Endothelial cell of umbilical vein (primary cell): ENCODE measurements around the gene CEP78. TPM values are rescaled to one million over a fixed set of nuclear protein-coding genes. Genes with fewer than 3 reads are reported as not detected.

ENCODE experiments used
- BruUV-seq: library from RNA; stranded (reverse); fragments of 400-500 nt; replicated peaks from 2 replicates; lab custom pipeline; 2021; lab: Mats Ljungman, UMichigan
- CTCF ChIA-PET: fragments of 300-600, 350-600 bp; sonication (Branson Sonifier 250); formaldehyde crosslinking; loops from one replicate; lab custom pipeline; 2021; ENCODE audit warnings: antibody characterized with exemption, inconsistent platforms; lab: Charles Lee
- POLR2A ChIA-PET: fragments of 300-600, 350-600 bp; sonication (Branson Sonifier 250); formaldehyde crosslinking; loops from one replicate; lab custom pipeline; 2021; ENCODE audit warnings: antibody characterized with exemption, inconsistent platforms; lab: Charles Lee
- DNase-seq: peaks from one replicate; pipeline ENCODE4 v3.0.0-alpha.2; 2011; ENCODE audit warnings: low read depth, low spot score
- FAIRE-seq: peaks from 2 replicates; lab custom pipeline; 2011; peaks lifted over from hg19 to GRCh38; lab: Jason Lieb, UNC
- H2AFZ ChIP-seq: 2 replicates; pipeline ENCODE4 v1.6.0; 2012; ENCODE audit warnings: low read depth, low read length, control low read depth, inconsistent platforms
- H3K27ac ChIP-seq: 2 replicates; pipeline ENCODE4 v1.5.1; 2011; ENCODE audit warnings: low read depth, mild to moderate bottlenecking, control low read depth, low read length, moderate library complexity; ENCODE audit not compliant: insufficient read depth
- H3K27me3 ChIP-seq, 2 experiments: 2 replicates each; pipeline versions ENCODE4 v1.6.0 to v1.6.1; 2011; ENCODE audit warnings: low read length in 2 of 2, mixed read lengths in 1 of 2; ENCODE audit not compliant: control insufficient read depth in 2 of 2, insufficient read depth in 2 of 2
- H3K36me3 ChIP-seq, 2 experiments: 2 replicates in 1 of 2; 3 replicates in 1 of 2; pipeline ENCODE4 v1.5.1; 2011; ENCODE audit warnings: low read length in 2 of 2, mild to moderate bottlenecking in 1 of 2, moderate library complexity in 1 of 2; ENCODE audit not compliant: control insufficient read depth in 2 of 2, insufficient read depth in 2 of 2; ENCODE audit errors: extremely low read depth in 1 of 2
- H3K4me1 ChIP-seq: 3 replicates; pipeline ENCODE4 v1.5.1; 2011; ENCODE audit warnings: mild to moderate bottlenecking, low read length; ENCODE audit not compliant: control insufficient read depth, insufficient read depth; ENCODE audit errors: extremely low read depth
- H3K4me2 ChIP-seq: 2 replicates; pipeline ENCODE4 v1.6.1; 2011; ENCODE audit warnings: low read length, control low read depth, mixed read lengths; ENCODE audit not compliant: insufficient read depth
- H3K4me3 ChIP-seq, 3 experiments: fragments of 200-600 bp in 1 of 3; sonication (generic), shearing (Covaris generic) in 1 of 3; replicated peaks in 1 of 3; 2 replicates each; pipeline ENCODE4 v1.5.1; 2011 to 2016; ENCODE audit warnings: control low read depth in 3 of 3, low read length in 3 of 3, mild to moderate bottlenecking in 2 of 3, inconsistent platforms in 1 of 3, low read depth in 1 of 3, moderate library complexity in 1 of 3; ENCODE audit not compliant: insufficient read depth in 1 of 3
- H3K79me2 ChIP-seq: 2 replicates; pipeline ENCODE4 v1.6.0; 2012; ENCODE audit warnings: low read length, inconsistent platforms; ENCODE audit not compliant: control insufficient read depth, insufficient read depth
- H3K9ac ChIP-seq: replicated peaks from 2 replicates; pipeline ENCODE3; 2011; ENCODE audit warnings: low read length, control low read depth; ENCODE audit not compliant: insufficient read depth; ENCODE audit errors: extremely low read depth
- H3K9me1 ChIP-seq: replicated peaks from 3 replicates; pipeline ENCODE4 v1.6.0; 2011; ENCODE audit warnings: mild to moderate bottlenecking, low read length; ENCODE audit not compliant: control insufficient read depth, insufficient read depth; ENCODE audit errors: extremely low read depth
- H3K9me3 ChIP-seq: replicated peaks from 2 replicates; pipeline ENCODE4 v1.5.1; 2012; ENCODE audit warnings: low read length, inconsistent platforms; ENCODE audit not compliant: control insufficient read depth, insufficient read depth
- H4K20me1 ChIP-seq: replicated peaks from 2 replicates; pipeline ENCODE3; 2011; ENCODE audit warnings: mild to moderate bottlenecking, low read length; ENCODE audit not compliant: control insufficient read depth, insufficient read depth; ENCODE audit errors: extremely low read depth
- EZH2 ChIP-seq: IDR thresholded peaks from 2 replicates; pipeline ENCODE4 v1.6.1; 2012; ENCODE audit warnings: borderline replicate concordance, low read depth, mild to moderate bottlenecking, moderate library complexity, low read length, inconsistent platforms; ENCODE audit not compliant: severe bottlenecking
- GATA2 ChIP-seq: IDR thresholded peaks from 2 replicates; pipeline ENCODE4 v1.7.0; 2011; ENCODE audit warnings: low read depth, mild to moderate bottlenecking, moderate library complexity, mixed read lengths, low read length; ENCODE audit not compliant: insufficient read length, insufficient read depth
- JUN ChIP-seq: IDR thresholded peaks from 2 replicates; pipeline ENCODE4 v1.6.1; 2011; ENCODE audit warnings: borderline replicate concordance, low read depth; ENCODE audit not compliant: insufficient read length, insufficient read depth
- MYC ChIP-seq: IDR thresholded peaks from one replicate; pipeline ENCODE4 v1.6.1; 2011; ENCODE audit warnings: mild to moderate bottlenecking, low read depth, low read length
- POLR2A ChIP-seq: IDR thresholded peaks from 2 replicates; pipeline ENCODE4 v1.6.1; 2012; ENCODE audit warnings: low read depth, mild to moderate bottlenecking, control low read depth, low read length
- dilution Hi-C: fragments of 300-500 bp; cut with MboI; formaldehyde crosslinking; loops from one replicate; pipeline ENCODE4 v1.15.0; 2019; ENCODE audit warnings: low sequenced_read_pairs; ENCODE audit not compliant: extremely low pct_ligation_motif_present
- intact Hi-C: fragments of 100-400 bp; cut with micrococcal nuclease; formaldehyde crosslinking; loops from one replicate; pipeline ENCODE4 v1.10.0; 2022
- polyA plus RNA-seq, 4 experiments: library from polyadenylated mRNA; depleted of rRNA in 3 of 4; stranded (reverse) in 3 of 4; unstranded in 1 of 4; fragments of >200 nt; gene quantifications; 2 replicates each; pipeline versions ENCODE4 v1.2.1 to v1.2.3, GENCODE V29; 2011 to 2012; ENCODE audit warnings: missing spikeins in 1 of 4
- total RNA-seq: library from RNA; stranded (reverse); gene quantifications from 2 replicates; pipeline ENCODE4 v1.2.3, GENCODE V29; 2021
- TF ChIP-seq, protein P1 (sequence below): IDR thresholded peaks from 2 replicates; pipeline ENCODE4 v1.6.1; 2011; ENCODE audit not compliant: insufficient read depth, insufficient read length
- TF ChIP-seq, protein P2 (sequence below), 2 donors: IDR thresholded peaks; 1 replicate in 1 of 2; 2 replicates in 1 of 2; pipeline ENCODE4 v1.5.1; 2011; ENCODE audit warnings: low read length in 2 of 2, mild to moderate bottlenecking in 2 of 2, moderate library complexity in 2 of 2, control low read depth in 1 of 2, inconsistent platforms in 1 of 2, low read depth in 1 of 2; ENCODE audit not compliant: insufficient read depth in 1 of 2; ENCODE audit errors: extremely low read depth in 1 of 2

Gene CEP78
- total and polyA plus RNA-seq, 2 donors (not counting 3 experiments of a cell fraction or from before 2014, with no cell fraction given) = 6.5 to 35.9 TPM

DNA sequence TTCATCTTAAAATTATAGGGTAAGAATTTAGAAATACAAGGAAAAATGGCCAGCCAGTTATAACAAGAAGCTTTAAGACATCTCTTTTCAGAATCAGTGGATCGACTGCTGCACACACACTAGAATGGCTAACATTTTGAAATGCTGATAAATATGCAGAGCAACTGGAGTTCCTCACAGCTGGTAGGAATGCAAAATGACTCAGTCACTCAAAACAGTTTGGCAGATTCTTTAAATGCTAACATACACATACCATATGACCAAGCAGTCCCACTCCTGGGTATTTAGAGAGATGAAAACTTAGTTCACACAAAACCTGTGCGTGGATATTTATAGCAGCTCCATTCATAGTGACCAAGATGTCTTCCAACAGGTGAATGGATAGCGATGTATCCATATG lies 37.9 kb downstream of the CEP78 start:
- no peaks in the 10 kb centered on the region for H3K79me2 ChIP-seq
- no peak overlapping the region for H2AFZ ChIP-seq
- no peak for DNase-seq
- no peak for TF ChIP-seq MYC
- TF ChIP-seq, protein P1, sequence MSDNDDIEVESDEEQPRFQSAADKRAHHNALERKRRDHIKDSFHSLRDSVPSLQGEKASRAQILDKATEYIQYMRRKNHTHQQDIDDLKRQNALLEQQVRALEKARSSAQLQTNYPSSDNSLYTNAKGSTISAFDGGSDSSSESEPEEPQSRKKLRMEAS = no peak
- no peak for TF ChIP-seq GATA2
- TF ChIP-seq, protein P2, sequence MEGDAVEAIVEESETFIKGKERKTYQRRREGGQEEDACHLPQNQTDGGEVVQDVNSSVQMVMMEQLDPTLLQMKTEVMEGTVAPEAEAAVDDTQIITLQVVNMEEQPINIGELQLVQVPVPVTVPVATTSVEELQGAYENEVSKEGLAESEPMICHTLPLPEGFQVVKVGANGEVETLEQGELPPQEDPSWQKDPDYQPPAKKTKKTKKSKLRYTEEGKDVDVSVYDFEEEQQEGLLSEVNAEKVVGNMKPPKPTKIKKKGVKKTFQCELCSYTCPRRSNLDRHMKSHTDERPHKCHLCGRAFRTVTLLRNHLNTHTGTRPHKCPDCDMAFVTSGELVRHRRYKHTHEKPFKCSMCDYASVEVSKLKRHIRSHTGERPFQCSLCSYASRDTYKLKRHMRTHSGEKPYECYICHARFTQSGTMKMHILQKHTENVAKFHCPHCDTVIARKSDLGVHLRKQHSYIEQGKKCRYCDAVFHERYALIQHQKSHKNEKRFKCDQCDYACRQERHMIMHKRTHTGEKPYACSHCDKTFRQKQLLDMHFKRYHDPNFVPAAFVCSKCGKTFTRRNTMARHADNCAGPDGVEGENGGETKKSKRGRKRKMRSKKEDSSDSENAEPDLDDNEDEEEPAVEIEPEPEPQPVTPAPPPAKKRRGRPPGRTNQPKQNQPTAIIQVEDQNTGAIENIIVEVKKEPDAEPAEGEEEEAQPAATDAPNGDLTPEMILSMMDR (IDR thresholded peaks at IDR 0.05; ENCODE audit: extremely low read depth in 1 of 2, insufficient read depth in 1 of 2, low read depth in 1 of 2, low read length in 2 of 2) = no peak
- TF ChIP-seq POLR2A = no peak
- no peak for TF ChIP-seq JUN
- TF ChIP-seq EZH2 = no peak
- no peaks in the 10 kb centered on the region for H3K27me3 ChIP-seq
- peaks cover 0 to 2% of the 10 kb centered on the region in 2 experiments for H3K36me3 ChIP-seq
- intact Hi-C loops (no loop called here), dilution Hi-C loops (no loop called here)
- H3K9me1 ChIP-seq = no peaks in the 10 kb centered on the region
- H3K9ac ChIP-seq = no peak overlapping the region
- no TSS peak for BruUV-seq
- FAIRE-seq = no peak
- H3K4me2 ChIP-seq = no peak overlapping the region
- H3K4me1 ChIP-seq = no peaks in the 10 kb centered on the region
- H3K9me3 ChIP-seq = no peaks in the 10 kb centered on the region
- H3K4me3 ChIP-seq = no peak overlapping the region
- no peaks in the 10 kb centered on the region for H4K20me1 ChIP-seq
- H3K27ac ChIP-seq = no peak overlapping the region
- ChIA-PET POLR2A (no interaction called here), CTCF (interaction anchor here (1.8 kb wide), 1 partner anchor 23 kb away, joined by 5 read pairs; the partner anchor contains the start of gene PSAT1)
